Transverse colon (tissue), 3 donors: Measurements from ENCODE around the gene GABBR2.

Experiments used
- CTCF ChIP-seq, 5 experiments: fragments of 200-600 bp in 3 of 5; fragments of 450-650 bp in 2 of 5; sonication (generic) in 3 of 5; IDR thresholded peaks; 1 replicate in 2 of 5; 2 replicates in 3 of 5; pipeline ENCODE4 v1.5.1; 2016 to 2017; ENCODE audit warnings: antibody characterized with exemption in 5 of 5, inconsistent platforms in 3 of 5, mild to moderate bottlenecking in 2 of 5, moderate library complexity in 1 of 5
- POLR2A ChIP-seq: fragments of 450-650 bp; IDR thresholded peaks from one replicate; pipeline ENCODE4 v1.6.1; 2016; ENCODE audit warnings: antibody characterized with exemption, mild to moderate bottlenecking, moderate library complexity

GRCh38 chr9:98698856-98699255 is 9.9 kb downstream of the GABBR2 start:
- TF ChIP-seq CTCF (IDR thresholded peaks at IDR 0.05) (no peak), POLR2A (no peak)
